LNCaP clone FGC (cell line): ENCODE measurements around the gene SNCB.
"Not testable (repeated sequence)": the region's sequence is repeated elsewhere in the genome, so short reads cannot be mapped to it uniquely, and the experiment has no call there.

Experiments
- DNase-seq: peaks from one replicate; pipeline ENCODE4 v3.0.0-alpha.2; 2011; ENCODE audit warnings: low read depth
- H3K4me3 ChIP-seq: 2 replicates; pipeline ENCODE4 v1.5.1; 2011; ENCODE audit warnings: mild to moderate bottlenecking, low read depth, low read length, control low read depth
- CTCF ChIP-seq: IDR thresholded peaks from 2 replicates; pipeline ENCODE4 v1.5.1; 2012; ENCODE audit warnings: mild to moderate bottlenecking; ENCODE audit not compliant: control insufficient read depth, insufficient read depth; ENCODE audit errors: extremely low read depth

Gene SNCB

GRCh38 chr5:176592573-176592972 lies 37.8 kb downstream of the SNCB start:
- no peak for DNase-seq
- no peak for TF ChIP-seq CTCF
- no peak overlapping the region for H3K4me3 ChIP-seq

- H3K4me3 ChIP-seq, DNase-seq: not testable (repeated sequence)
Measured at GRCh38 chr5:176591667-176592066, 38.7 kb downstream of the SNCB start.

GRCh38 chr5:176590035-176590717 lies 40.2 kb downstream of the SNCB start:
- TF ChIP-seq CTCF = no peak
- H3K4me3 ChIP-seq = no peak overlapping the region

GRCh38 chr5:176589039-176589769 lies 41.1 kb downstream of the SNCB start:
- no peak for TF ChIP-seq CTCF
- no peak overlapping the region for H3K4me3 ChIP-seq
- DNase-seq = no peak

More at GRCh38 chr5:176590035-176590717, 40.2 kb downstream of the SNCB start:
- no peak for DNase-seq

GRCh38 chr5:176588297-176588696 lies 42.0 kb downstream of the SNCB start:
- H3K4me3 ChIP-seq = no peak overlapping the region
- DNase-seq = no peak
- TF ChIP-seq CTCF = no peak

- DNase-seq = no peak
- TF ChIP-seq CTCF = no peak
- no peak overlapping the region for H3K4me3 ChIP-seq
Measured at GRCh38 chr5:176587398-176587797, 42.9 kb downstream of the SNCB start.

- no peak for DNase-seq
- no peak for TF ChIP-seq CTCF
- no peak overlapping the region for H3K4me3 ChIP-seq
Measured at GRCh38 chr5:176583076-176583475, 47.3 kb downstream of the SNCB start.
